ENCODE results near the gene SEPTIN5. TPM values are rescaled to one million over a fixed set of nuclear protein-coding genes. Genes with fewer than 3 reads are reported as not detected.
A peak's percentile ranks its signal among the peaks of the same experiment; 100 is the strongest.

SEPTIN5 gene
- total and polyA plus RNA-seq, 9 of the 15 experiments (the other 6 are each of a cell fraction or from before 2014, with no cell fraction given), result 0.03 to 195 (median 119) TPM

DNA sequence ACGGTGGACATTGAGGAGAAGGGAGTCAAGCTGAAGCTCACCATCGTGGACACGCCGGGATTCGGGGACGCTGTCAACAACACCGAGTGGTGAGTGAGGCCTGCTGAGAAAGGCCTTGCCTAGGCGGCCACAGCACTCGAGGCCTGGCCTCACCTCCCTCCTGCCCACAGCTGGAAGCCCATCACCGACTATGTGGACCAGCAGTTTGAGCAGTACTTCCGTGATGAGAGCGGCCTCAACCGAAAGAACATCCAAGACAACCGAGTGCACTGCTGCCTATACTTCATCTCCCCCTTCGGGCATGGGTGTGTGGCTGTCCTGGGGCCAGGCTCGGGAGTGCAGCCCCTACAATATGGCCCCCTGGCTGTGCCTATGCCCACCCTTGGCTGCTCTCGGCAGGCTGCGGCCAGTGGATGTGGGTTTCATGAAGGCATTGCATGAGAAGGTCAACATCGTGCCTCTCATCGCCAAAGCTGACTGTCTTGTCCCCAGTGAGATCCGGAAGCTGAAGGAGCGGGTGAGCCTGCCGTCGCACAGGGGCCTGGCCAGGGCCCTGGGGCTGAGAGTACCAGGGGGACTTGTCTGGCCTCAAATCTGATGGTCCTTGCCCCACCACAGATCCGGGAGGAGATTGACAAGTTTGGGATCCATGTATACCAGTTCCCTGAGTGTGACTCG lies 6.0 kb downstream of the SEPTIN5 start (continued):
- TF ChIP-seq, protein P1, sequence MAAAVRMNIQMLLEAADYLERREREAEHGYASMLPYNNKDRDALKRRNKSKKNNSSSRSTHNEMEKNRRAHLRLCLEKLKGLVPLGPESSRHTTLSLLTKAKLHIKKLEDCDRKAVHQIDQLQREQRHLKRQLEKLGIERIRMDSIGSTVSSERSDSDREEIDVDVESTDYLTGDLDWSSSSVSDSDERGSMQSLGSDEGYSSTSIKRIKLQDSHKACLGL (CRISPR knock-in tag; IDR thresholded peaks at IDR 0.05; ENCODE audit: borderline replicate concordance, poor library complexity, severe bottlenecking), result peak; percentile 64
- no peak for TF ChIP-seq ADNP (tag; IDR thresholded peaks at IDR 0.05)
- TF ChIP-seq RBFOX2 (IDR thresholded peaks at IDR 0.05; ENCODE audit: low read depth, low read length), result peak; percentile 27
- TF ChIP-seq ARID1B (IDR thresholded peaks at IDR 0.05), result no peak
- TF ChIP-seq, protein P2, sequence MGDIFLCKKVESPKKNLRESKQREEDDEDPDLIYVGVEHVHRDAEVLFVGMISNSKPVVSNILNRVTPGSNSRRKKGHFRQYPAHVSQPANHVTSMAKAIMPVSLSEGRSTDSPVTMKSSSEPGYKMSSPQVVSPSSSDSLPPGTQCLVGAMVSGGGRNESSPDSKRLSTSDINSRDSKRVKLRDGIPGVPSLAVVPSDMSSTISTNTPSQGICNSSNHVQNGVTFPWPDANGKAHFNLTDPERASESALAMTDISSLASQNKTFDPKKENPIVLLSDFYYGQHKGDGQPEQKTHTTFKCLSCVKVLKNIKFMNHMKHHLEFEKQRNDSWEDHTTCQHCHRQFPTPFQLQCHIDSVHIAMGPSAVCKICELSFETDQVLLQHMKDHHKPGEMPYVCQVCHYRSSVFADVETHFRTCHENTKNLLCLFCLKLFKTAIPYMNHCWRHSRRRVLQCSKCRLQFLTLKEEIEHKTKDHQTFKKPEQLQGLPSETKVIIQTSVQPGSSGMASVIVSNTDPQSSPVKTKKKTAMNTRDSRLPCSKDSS (IDR thresholded peaks at IDR 0.05; ENCODE audit: low read depth, partially characterized antibody), result peak; percentile 13
- TF ChIP-seq POLR2G (IDR thresholded peaks at IDR 0.05; ENCODE audit: low read depth, low read length), result peak; percentile 64

DNA sequence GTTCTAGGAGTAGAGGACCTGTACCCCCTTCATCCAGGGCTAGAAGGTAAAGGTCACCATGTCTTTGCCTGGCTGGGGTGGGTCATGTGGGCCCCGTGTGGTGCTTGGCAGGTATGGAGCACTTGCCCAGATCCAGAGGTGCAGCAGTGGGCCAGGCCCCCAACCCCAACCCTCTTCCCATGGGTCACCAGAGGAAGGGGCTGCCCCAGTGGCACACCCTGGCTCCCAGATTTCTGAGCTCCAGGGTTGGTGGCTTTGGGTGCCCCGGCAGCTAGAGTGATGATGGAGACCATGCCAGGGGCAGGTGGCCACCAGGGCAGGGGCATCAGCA lies 6.7 kb downstream of the SEPTIN5 start:
- Histone ChIP-seq H3K9me1 (ENCODE audit: control insufficient read depth, insufficient read depth, low read length) (peaks cover 27% of the 10 kb centered on the region), H3K27ac (ENCODE audit: extremely low read depth, low read depth, low read length) (no peak overlapping the region), H3K4me2 (ENCODE audit: insufficient read depth, low read length) (no peak overlapping the region), H3K4me3 (no peak overlapping the region), H3K9ac (ENCODE audit: insufficient read depth in 1 of 2, low read depth in 2 of 2, low read length in 2 of 2) (peak overlapping the region in 1 of 2 experiments; percentile 2; a peak in 2 of 4 replicates), H3K79me2 (ENCODE audit: control insufficient read depth, insufficient read depth, low read length) (peaks cover 51% of the 10 kb centered on the region), H3K27me3 (ENCODE audit: control insufficient read depth in 2 of 2, insufficient read depth in 2 of 2, low read length in 2 of 2) (no peaks in the 10 kb centered on the region), H2AFZ (ENCODE audit: low read depth, low read length) (no peak overlapping the region), H3K36me3 (ENCODE audit: control insufficient read depth, insufficient read depth, low read length) (peaks cover 40% of the 10 kb centered on the region), H4K20me1 (replicated peaks; ENCODE audit: control insufficient read depth, insufficient read depth, low read length) (peaks cover 42% of the 10 kb centered on the region), H3K9me3 (replicated peaks; ENCODE audit: control insufficient read depth, insufficient read depth, low read depth, low read length) (0 out of 2 replicates have a peak, but pooled peaks cover 2% of the 10 kb centered on the region), H3K4me1 (replicated peaks in 1 of 2; ENCODE audit: control insufficient read depth in 2 of 2, insufficient read depth in 2 of 2, low read length in 2 of 2) (peaks cover 61 to 97% of the 10 kb centered on the region in 2 experiments)
- DNase-seq (ENCODE audit: extremely low read depth in 1 of 4, low spot score in 3 of 4) (no peak), ATAC-seq (no peak), FAIRE-seq (no peak)
- ChIA-PET POLR2A (interaction anchor here (0.6 to 2.7 kb wide), 10 partner anchors 11 to 542 kb away, joined by 3 to 8 read pairs (median 4); no protein-coding TSS in a partner anchor), CTCF (ENCODE audit: low intra/inter-chr PET ratio) (no interaction called here)
- in situ Hi-C loops (cut with MboI), result loop anchor here (10.0 kb wide), 1 partner anchor 394 kb away; the partner anchor contains the start of genes RANBP1 and TRMT2A
- intact Hi-C loops (cut with micrococcal nuclease), result loop anchor here (5.0 kb wide), 1 partner anchor 424 kb away; no protein-coding TSS in a partner anchor
- WGBS (ENCODE audit: insufficient coverage, low coverage, missing lambda C conversion rate), result 91% methylated on average over 2 of the region's 2 CpGs
- no TSS peak for BruUV-seq (replicated peaks)
- TF ChIP-seq RBFOX2 (IDR thresholded peaks at IDR 0.05; ENCODE audit: low read depth, low read length) (peak; percentile 3; the same call in 1 of the 2 replicates), RHOXF2B (CRISPR knock-in tag; conservative IDR thresholded peaks at IDR 0.05) (0 out of 2 replicates have a peak, but pooled peaks have one; percentile 61), FOXK2 (conservative IDR thresholded peaks at IDR 0.05 in 1 of 2, IDR thresholded peaks at IDR 0.05 in 1 of 2; ENCODE audit: low read depth in 2 of 2) (no peak), CC2D1A (IDR thresholded peaks at IDR 0.05) (no peak)
- TF ChIP-seq, protein P3, sequence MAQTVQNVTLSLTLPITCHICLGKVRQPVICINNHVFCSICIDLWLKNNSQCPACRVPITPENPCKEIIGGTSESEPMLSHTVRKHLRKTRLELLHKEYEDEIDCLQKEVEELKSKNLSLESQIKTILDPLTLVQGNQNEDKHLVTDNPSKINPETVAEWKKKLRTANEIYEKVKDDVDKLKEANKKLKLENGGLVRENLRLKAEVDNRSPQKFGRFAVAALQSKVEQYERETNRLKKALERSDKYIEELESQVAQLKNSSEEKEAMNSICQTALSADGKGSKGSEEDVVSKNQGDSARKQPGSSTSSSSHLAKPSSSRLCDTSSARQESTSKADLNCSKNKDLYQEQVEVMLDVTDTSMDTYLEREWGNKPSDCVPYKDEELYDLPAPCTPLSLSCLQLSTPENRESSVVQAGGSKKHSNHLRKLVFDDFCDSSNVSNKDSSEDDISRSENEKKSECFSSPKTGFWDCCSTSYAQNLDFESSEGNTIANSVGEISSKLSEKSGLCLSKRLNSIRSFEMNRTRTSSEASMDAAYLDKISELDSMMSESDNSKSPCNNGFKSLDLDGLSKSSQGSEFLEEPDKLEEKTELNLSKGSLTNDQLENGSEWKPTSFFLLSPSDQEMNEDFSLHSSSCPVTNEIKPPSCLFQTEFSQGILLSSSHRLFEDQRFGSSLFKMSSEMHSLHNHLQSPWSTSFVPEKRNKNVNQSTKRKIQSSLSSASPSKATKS (CRISPR knock-in tag; IDR thresholded peaks at IDR 0.05), result no peak
- TF ChIP-seq, protein P4, sequence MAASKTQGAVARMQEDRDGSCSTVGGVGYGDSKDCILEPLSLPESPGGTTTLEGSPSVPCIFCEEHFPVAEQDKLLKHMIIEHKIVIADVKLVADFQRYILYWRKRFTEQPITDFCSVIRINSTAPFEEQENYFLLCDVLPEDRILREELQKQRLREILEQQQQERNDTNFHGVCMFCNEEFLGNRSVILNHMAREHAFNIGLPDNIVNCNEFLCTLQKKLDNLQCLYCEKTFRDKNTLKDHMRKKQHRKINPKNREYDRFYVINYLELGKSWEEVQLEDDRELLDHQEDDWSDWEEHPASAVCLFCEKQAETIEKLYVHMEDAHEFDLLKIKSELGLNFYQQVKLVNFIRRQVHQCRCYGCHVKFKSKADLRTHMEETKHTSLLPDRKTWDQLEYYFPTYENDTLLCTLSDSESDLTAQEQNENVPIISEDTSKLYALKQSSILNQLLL (CRISPR knock-in tag; IDR thresholded peaks at IDR 0.05; ENCODE audit: borderline replicate concordance), result no peak
